ENCODE data around the gene BBS1. TPM values are rescaled to one million over a fixed set of nuclear protein-coding genes. Genes with fewer than 3 reads are reported as not detected.

The BBS1 gene
- total and polyA plus RNA-seq, 5 donors = 12.4 to 25.2 (median 19.5) TPM

- Histone ChIP-seq H3K4me3 (ENCODE audit: low read length) (no peak overlapping the region), H3K27ac (ENCODE audit: low read length) (no peak overlapping the region), H3K27me3 (ENCODE audit: control insufficient read depth, insufficient read depth) (no peaks in the 10 kb centered on the region), H3K4me1 (ENCODE audit: control insufficient read depth, insufficient read depth, low read length) (no peaks in the 10 kb centered on the region), H3K9me3 (ENCODE audit: control insufficient read depth, low read length) (no peaks in the 10 kb centered on the region)
- ATAC-seq = no peak
- intact Hi-C loops (cut with DNase I) = no loop called here
- WGBS = 88% methylated on average over 14 of the region's 14 CpGs
- no peak for DNase-seq
Observed at GRCh38 chr11:66564538-66564937, 54.1 kb downstream of the BBS1 start.

DNA sequence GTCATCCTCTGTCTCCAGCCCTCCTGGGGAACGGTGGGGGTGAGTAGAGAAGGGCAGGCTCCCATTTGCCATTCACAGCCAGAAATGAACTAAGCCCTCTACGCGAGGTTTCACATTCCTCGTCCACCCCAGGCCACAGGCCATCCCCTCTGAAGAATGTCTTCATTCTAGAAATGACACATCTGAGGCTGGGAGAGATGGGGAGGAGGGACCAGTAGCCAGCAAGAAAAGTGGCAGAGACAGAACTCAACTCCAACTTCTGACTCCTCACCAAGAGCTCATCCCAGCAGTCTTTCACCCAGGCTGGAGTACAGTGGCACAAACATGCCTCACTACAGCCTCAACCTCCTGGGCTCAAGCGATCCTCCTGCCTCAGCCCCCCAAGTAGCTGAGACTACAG lies 54.5 kb downstream of the BBS1 start:
- ATAC-seq (no peak), DNase-seq (no peak)
- 88% methylated on average over 5 of the region's 5 CpGs for WGBS
- Histone ChIP-seq H3K27ac (ENCODE audit: low read length) (no peak overlapping the region), H3K27me3 (ENCODE audit: control insufficient read depth, insufficient read depth) (no peaks in the 10 kb centered on the region), H3K4me3 (ENCODE audit: low read length) (no peak overlapping the region), H3K9me3 (ENCODE audit: control insufficient read depth, low read length) (no peaks in the 10 kb centered on the region), H3K4me1 (ENCODE audit: control insufficient read depth, insufficient read depth, low read length) (no peaks in the 10 kb centered on the region)
- intact Hi-C loops (cut with DNase I) = no loop called here

GRCh38 chr11:66566221-66566620 lies 55.8 kb downstream of the BBS1 start:
- H3K4me3 ChIP-seq (ENCODE audit: low read length) = no peak overlapping the region
- no peaks in the 10 kb centered on the region for H3K27me3 ChIP-seq (ENCODE audit: control insufficient read depth, insufficient read depth)
- H3K27ac ChIP-seq (ENCODE audit: low read length) = no peak overlapping the region
- WGBS = 93% methylated on average over 8 of the region's 8 CpGs
- no peaks in the 10 kb centered on the region for H3K9me3 ChIP-seq (ENCODE audit: control insufficient read depth, low read length)
- no peaks in the 10 kb centered on the region for H3K4me1 ChIP-seq (ENCODE audit: control insufficient read depth, insufficient read depth, low read length)
- no peak for ATAC-seq
- peak in 1 of 3 donors; percentile 16 for DNase-seq
- intact Hi-C loops (cut with DNase I) = no loop called here

DNA sequence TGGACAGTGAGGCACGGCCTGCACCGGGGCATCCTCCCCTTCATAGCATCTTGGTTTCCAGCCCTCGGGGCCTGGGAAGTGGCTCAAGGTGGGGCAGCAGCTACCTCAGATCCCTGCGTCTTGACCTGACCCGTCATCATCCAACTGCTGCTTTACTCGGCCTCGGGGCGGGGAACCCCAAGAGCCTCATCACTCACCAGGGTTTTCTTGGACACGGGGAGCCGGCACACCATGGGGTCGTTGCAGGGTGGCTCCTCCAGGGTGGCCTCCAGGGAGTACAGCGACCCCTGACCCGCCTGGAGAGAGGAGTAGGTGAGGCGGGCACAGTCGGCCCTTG lies 57.3 kb downstream of the BBS1 start:
- ATAC-seq = no peak
- no peaks in the 10 kb centered on the region for H3K4me1 ChIP-seq (ENCODE audit: control insufficient read depth, insufficient read depth, low read length)
- WGBS = 54% methylated on average over 15 of the region's 15 CpGs
- no peaks in the 10 kb centered on the region for H3K9me3 ChIP-seq (ENCODE audit: control insufficient read depth, low read length)
- no peak for DNase-seq
- intact Hi-C loops (cut with DNase I) = no loop called here
- H3K27ac ChIP-seq (ENCODE audit: low read length) = no peak overlapping the region
- no peaks in the 10 kb centered on the region for H3K27me3 ChIP-seq (ENCODE audit: control insufficient read depth, insufficient read depth)
- H3K4me3 ChIP-seq (ENCODE audit: low read length) = peak overlapping the region; percentile 61

DNA sequence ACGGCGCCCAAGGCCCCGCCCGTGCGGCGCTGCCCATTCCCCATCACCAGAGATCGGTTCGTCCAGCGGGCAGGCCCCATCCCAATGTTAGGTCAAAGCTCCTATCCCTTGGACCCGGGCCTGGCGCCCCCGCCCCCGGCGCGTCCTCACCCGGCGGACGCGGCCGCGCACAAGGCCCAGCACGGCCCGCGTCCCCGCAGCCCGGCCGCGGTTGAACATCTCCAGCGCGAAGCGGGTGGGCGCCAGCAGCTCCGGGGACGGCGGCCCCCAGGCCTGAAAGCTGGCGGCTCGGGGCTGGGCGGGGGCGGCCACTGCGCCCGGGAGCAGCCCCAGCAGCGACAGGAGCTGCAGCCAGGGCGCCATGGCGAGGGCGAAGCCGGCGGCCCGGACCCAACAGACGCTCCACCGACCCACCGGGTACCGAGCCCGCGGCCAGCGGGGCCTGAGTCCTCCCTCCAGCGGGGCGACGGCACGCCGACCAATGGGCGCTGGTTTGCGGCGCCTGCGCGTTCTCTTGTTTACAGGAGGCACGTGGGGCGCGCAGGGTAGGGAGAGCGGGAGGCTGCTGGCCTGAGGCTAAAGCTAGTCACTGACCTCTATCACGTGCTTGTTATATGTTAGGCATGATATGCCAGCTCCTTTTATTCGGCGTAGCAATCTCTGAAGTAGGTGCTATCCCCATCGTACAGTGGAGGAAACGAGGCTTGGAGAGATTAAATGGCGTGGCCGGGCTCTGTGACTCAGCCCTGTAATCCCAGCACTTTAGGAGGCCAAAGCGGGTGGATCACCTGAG lies 57.9 kb downstream of the BBS1 start, which contains the start of gene CTSF:
TSS of gene CTSF (minus strand) at position 483 of the 793 bp plus-strand sequence. CDS start at position 363, 120 bp downstream.
- Histone ChIP-seq H3K27me3 (ENCODE audit: control insufficient read depth, insufficient read depth) (no peaks in the 10 kb centered on the region), H3K9me3 (ENCODE audit: control insufficient read depth, low read length) (no peaks in the 10 kb centered on the region), H3K4me3 (ENCODE audit: low read length) (peak within 1 kb of the TSS; percentile 61), H3K27ac (ENCODE audit: low read length) (no peak within 1 kb of the TSS), H3K4me1 (ENCODE audit: control insufficient read depth, insufficient read depth, low read length) (no peaks in the 10 kb centered on the region)
- intact Hi-C loops (cut with DNase I) = no loop called here
- DNase-seq (peak; percentile 89 to 96 (median 96)), ATAC-seq (peak; percentile 96)
- 2% methylated on average over 77 of the region's 77 CpGs for WGBS

DNA sequence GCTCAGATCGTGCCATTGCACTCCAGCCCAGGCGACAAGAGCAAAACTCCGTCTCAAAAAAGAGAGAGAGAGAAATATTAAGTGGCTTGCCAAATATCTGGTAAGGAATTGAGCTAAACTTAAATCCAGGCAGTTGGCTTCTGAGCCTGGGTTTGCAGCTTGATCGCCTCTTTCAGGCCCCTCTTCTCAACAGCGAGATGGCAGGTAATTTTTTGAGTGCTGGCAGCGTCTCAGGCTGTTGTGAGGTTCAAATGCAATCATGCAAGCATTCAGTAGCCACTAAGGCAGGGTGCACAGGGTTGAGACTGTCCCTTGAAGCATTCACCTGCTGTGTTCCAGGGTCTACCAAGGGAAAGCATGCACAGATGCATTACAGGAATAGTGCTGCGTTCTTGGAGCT lies 58.6 kb downstream of the BBS1 start:
- no peak for DNase-seq
- ATAC-seq = no peak
- WGBS = 76% methylated on average over 7 of the region's 7 CpGs
- H3K4me3 ChIP-seq (ENCODE audit: low read length) = no peak overlapping the region
- H3K27me3 ChIP-seq (ENCODE audit: control insufficient read depth, insufficient read depth) = no peaks in the 10 kb centered on the region
- H3K27ac ChIP-seq (ENCODE audit: low read length) = no peak overlapping the region
- intact Hi-C loops (cut with DNase I) = no loop called here
- no peaks in the 10 kb centered on the region for H3K9me3 ChIP-seq (ENCODE audit: control insufficient read depth, low read length)
- H3K4me1 ChIP-seq (ENCODE audit: control insufficient read depth, insufficient read depth, low read length) = no peaks in the 10 kb centered on the region

- 53% methylated on average over 5 of the region's 5 CpGs for WGBS
- H3K9me3 ChIP-seq (ENCODE audit: control insufficient read depth, low read length) = no peaks in the 10 kb centered on the region
- no peaks in the 10 kb centered on the region for H3K27me3 ChIP-seq (ENCODE audit: control insufficient read depth, insufficient read depth)
- intact Hi-C loops (cut with DNase I) = loop anchor here in 2 of 4 donors (10.0 kb wide), 1 partner anchor 265 kb away; no protein-coding TSS in a partner anchor
- H3K27ac ChIP-seq (ENCODE audit: low read length) = no peak overlapping the region
- H3K4me3 ChIP-seq (ENCODE audit: low read length) = no peak overlapping the region
- DNase-seq (no peak), ATAC-seq (no peak)
- no peaks in the 10 kb centered on the region for H3K4me1 ChIP-seq (ENCODE audit: control insufficient read depth, insufficient read depth, low read length)
Observed at GRCh38 chr11:66570079-66570849, 59.8 kb downstream of the BBS1 start.

DNA sequence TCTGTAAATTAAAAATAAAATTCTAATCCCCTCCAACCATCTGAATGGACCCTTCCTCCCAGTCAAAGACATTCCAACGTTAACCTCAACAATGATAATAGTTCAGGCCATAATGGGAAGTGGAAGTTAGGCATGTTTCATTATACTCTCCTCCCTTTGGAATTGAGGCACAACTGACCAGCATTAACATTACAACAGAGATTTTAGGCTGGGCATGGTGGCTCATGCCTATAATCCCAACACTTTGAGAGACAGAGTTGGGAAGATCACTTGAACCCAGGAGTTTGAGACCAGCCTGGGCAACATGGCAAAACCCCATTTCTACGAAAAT lies 60.4 kb downstream of the BBS1 start:
- intact Hi-C loops (cut with DNase I) = loop anchor here in 2 of 4 donors (10.0 kb wide), 1 partner anchor 264 kb away; no protein-coding TSS in a partner anchor
- Histone ChIP-seq H3K4me3 (ENCODE audit: low read length) (no peak overlapping the region), H3K27ac (ENCODE audit: low read length) (no peak overlapping the region), H3K27me3 (ENCODE audit: control insufficient read depth, insufficient read depth) (no peaks in the 10 kb centered on the region), H3K9me3 (ENCODE audit: control insufficient read depth, low read length) (no peaks in the 10 kb centered on the region), H3K4me1 (ENCODE audit: control insufficient read depth, insufficient read depth, low read length) (no peaks in the 10 kb centered on the region)
- no peak for ATAC-seq
- DNase-seq = no peak
- WGBS = 74% methylated on average over 2 of the region's 2 CpGs

- peak; percentile 92 to 96 for ATAC-seq
- WGBS = 13% methylated on average over 25 of the region's 25 CpGs
- no peaks in the 10 kb centered on the region for H3K4me1 ChIP-seq (ENCODE audit: control insufficient read depth, insufficient read depth, low read length)
- H3K4me3 ChIP-seq (ENCODE audit: low read length) = no peak overlapping the region
- DNase-seq = peak; percentile 87 to 94 (median 92)
- no peak overlapping the region for H3K27ac ChIP-seq (ENCODE audit: low read length)
- intact Hi-C loops (cut with DNase I) = loop anchor here (1.0 to 10.0 kb wide), 6 partner anchors 98 to 256 kb away; partner anchors contain the start of gene RBM4B (in 1 of the 4)
- H3K27me3 ChIP-seq (ENCODE audit: control insufficient read depth, insufficient read depth) = no peaks in the 10 kb centered on the region
- H3K9me3 ChIP-seq (ENCODE audit: control insufficient read depth, low read length) = no peaks in the 10 kb centered on the region
Observed at GRCh38 chr11:66579017-66579606, 68.7 kb downstream of the BBS1 start.

GRCh38 chr11:66580803-66581202 lies 70.4 kb downstream of the BBS1 start:
- Histone ChIP-seq H3K4me3 (ENCODE audit: low read length) (no peak overlapping the region), H3K27me3 (ENCODE audit: control insufficient read depth, insufficient read depth) (no peaks in the 10 kb centered on the region), H3K4me1 (ENCODE audit: control insufficient read depth, insufficient read depth, low read length) (no peaks in the 10 kb centered on the region), H3K27ac (ENCODE audit: low read length) (no peak overlapping the region), H3K9me3 (ENCODE audit: control insufficient read depth, low read length) (no peaks in the 10 kb centered on the region)
- 64% methylated on average over 5 of the region's 5 CpGs for WGBS
- DNase-seq = peak in 1 of 3 donors; percentile 31
- no peak for ATAC-seq
- intact Hi-C loops (cut with DNase I) = no loop called here

GRCh38 chr11:66581261-66581660 lies 70.8 kb downstream of the BBS1 start:
- intact Hi-C loops (cut with DNase I) = no loop called here
- WGBS = 80% methylated on average over 3 of the region's 3 CpGs
- no peak for ATAC-seq

More at GRCh38 chr11:66581261-66581660, 70.8 kb downstream of the BBS1 start:
- Histone ChIP-seq H3K27me3 (ENCODE audit: control insufficient read depth, insufficient read depth) (no peaks in the 10 kb centered on the region), H3K27ac (ENCODE audit: low read length) (no peak overlapping the region), H3K9me3 (ENCODE audit: control insufficient read depth, low read length) (no peaks in the 10 kb centered on the region), H3K4me3 (ENCODE audit: low read length) (no peak overlapping the region), H3K4me1 (ENCODE audit: control insufficient read depth, insufficient read depth, low read length) (no peaks in the 10 kb centered on the region)
- peak in 1 of 3 donors; percentile 17 for DNase-seq

Measured in right cardiac atrium (tissue), 5 donors.